Measurements from ENCODE around the gene GSTP1.
"Not testable (repeated sequence)": the region's sequence is repeated elsewhere in the genome, so short reads cannot be mapped to it uniquely, and the experiment has no call there.

Gene GSTP1

GRCh38 chr11:67583247-67584204 is at the start of gene GSTP1:
GSTP1 (plus strand) TSS chr11:67583812; CDS start chr11:67583844, 32 bp downstream.
- DNase-seq: no peak

DNA sequence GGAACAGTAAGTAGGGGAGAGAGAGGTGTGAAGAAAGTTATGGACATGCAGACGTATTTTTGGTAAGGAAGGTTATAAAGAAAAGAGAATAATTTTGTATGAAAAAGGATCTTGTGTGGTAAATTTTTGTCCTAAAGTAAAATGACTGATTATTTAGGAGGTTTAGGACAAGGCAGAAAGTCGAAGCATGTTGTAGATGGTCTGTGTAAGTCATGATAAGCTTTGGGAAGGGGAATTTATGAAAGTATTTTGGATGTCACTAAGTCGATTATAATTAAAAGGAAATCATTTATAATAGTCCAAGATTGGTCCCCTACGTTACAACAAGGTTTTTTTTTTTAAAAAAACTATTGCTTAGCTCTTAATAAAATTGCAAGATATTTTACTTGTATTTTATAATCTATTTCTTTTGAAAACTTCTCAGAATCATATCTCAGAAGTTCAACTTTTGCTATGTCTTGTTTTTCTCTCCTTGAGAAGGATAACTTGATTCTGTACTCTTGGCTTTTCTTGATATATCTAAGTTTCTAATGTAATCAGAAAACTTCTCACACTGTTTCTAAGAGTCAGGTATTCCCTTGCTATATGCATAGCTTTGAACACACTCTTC is 49.4 kb upstream of the GSTP1 start:
- DNase-seq: no peak

DNA sequence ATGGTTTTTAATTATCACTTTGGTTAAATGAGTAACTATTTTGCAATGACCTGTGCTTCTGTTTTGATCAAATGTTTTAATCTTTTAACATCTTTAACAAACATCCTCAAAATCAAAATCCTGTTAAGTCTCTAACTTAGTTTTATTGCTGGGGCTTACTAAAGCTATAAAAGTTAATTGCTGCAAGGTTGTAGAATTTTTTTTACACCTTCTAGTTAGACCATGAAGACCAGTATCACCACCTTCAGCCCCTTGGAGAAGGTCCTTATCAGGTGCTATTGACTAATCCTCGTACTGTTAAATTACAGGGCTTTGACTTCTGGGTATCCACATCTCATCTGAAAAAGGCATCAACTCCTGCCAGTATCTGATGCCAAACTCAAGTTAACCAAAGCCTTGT is 48.1 kb upstream of the GSTP1 start:
- DNase-seq: no peak

GRCh38 chr11:67538306-67538705 is 45.3 kb upstream of the GSTP1 start:
- no peak for DNase-seq

- no peak for DNase-seq
Observed at GRCh38 chr11:67538823-67539505, 44.6 kb upstream of the GSTP1 start.

GRCh38 chr11:67539550-67539949 is 44.1 kb upstream of the GSTP1 start:
- DNase-seq: no peak

DNA sequence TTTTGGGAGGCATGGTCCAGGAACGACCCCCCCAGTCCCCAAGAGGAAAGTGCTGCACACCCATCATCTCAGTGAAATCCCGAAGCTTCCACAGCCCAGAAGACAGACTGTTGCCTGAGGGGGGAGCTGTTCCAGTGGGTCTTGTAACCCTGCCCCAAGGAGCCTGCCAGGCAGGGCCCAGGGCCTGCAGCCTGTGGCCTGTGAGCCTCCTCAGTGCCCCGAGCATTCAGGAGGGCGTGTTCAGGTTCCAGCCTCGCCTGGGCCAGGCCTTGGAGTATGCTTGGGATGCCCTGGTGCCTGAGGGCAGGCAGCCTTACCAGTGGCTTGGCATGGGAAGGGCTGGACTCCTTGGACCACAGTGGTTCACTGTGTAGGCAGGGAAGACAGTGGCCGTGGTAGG is 42.4 kb upstream of the GSTP1 start:
- DNase-seq: no peak

- DNase-seq: no peak
Observed at GRCh38 chr11:67542169-67542568, 41.4 kb upstream of the GSTP1 start.

DNA sequence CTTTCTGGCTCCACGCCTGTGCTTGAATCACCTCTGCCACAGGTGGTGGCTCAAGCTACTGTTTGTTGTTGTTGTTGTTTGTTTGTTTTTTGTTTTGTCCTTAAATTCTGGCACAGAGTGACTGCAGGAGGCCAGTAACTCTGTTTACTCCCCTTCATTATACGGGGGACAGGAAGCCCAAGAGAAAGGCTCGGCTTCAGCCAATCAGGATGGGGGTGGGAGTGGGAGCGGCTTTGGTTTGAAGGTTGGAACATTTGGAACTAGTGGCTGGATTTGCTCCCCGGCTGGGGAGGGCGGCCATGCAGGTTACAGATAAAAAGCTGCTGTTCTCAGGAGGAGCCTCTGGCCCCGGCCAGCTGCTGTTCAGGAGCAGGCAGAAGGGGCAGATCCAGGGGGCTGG is 40.6 kb upstream of the GSTP1 start:
- DNase-seq: no peak

DNA sequence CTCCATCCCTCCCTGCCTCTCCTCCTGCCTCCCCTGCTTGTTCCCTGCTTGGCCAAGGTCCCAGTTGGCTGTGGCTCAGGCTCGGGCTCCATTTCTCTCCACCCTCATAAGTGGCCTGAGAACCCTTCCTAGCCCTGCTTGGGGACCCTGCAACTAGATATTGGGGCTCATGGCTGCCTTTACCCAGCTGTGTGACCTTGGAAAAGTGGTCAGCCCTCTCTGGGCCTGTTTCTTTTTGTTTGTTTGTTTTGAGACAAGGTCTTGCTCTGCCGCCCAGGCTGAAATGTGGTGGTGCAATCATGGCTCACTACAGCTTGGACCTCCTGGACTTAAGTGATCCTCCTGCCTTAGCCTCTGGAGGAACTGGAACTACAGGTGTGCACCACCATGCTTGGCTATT is 40.0 kb upstream of the GSTP1 start:
- no peak for DNase-seq

- no peak for DNase-seq
Observed at GRCh38 chr11:67544616-67545242, 38.9 kb upstream of the GSTP1 start.

DNA sequence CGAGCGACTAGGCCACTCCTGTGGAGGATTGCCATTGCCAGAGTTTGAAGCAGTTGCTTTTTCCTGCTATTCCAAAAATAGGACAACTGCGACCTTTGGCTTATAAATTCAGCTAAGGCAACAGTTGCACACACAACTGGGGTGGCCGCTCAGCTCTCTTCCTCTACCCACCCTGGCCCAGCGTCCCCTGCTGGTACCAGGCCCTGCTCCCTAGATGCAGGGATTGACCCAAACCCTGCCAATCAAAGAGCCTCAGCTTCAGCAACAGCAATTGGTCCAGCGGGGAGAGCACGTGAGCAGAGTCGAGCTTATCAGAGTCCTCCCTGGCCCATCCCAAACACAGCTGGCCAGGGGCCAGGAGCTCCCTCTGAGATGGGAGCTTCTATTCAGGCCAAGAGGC is 38.3 kb upstream of the GSTP1 start:
- no peak for DNase-seq

GRCh38 chr11:67548112-67548511 is 35.5 kb upstream of the GSTP1 start:
- DNase-seq: not testable (repeated sequence)

GRCh38 chr11:67548555-67549110 is 35.0 kb upstream of the GSTP1 start:
- DNase-seq: no peak

DNA sequence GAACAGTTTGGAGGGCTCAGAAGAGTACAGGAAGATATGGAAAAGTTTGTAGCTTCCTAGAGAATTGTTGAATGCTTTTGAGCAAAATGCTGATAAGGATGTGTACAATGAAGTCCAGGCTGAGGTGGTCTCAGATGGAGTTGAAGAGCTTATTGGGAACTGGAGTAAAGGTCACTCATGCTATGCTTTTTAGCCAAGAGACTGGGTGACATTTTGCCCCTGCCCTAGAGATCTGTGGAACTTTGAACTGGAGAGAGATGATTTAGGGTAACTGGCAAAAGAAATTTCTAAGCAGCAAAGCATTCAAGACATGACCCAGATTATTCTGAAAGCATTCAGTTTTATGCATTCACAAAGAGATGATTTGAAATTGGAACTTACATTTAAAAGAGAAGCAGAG is 32.5 kb upstream of the GSTP1 start:
- no peak for DNase-seq

GRCh38 chr11:67551697-67552096 is 31.9 kb upstream of the GSTP1 start:
- not testable (repeated sequence) for DNase-seq

DNA sequence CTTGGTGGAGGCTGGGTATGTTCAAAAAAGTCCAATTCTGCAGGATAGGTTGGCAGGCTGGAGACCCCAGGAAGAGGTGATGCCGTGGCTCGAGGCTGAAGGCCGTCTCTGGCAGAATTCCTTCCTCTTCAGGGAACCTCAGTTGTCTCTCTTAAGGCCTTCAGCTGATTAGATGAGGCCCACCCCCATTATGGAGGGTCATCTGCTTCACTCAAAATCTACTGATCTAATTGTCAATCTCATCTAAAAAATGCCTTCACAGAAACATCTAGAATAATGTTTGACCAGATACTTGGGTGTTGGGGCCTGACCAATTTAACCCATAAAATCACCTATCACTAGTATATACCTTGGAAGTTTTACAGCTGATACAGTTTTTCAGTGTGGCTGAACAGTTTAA is 27.4 kb upstream of the GSTP1 start:
- no peak for DNase-seq

DNA sequence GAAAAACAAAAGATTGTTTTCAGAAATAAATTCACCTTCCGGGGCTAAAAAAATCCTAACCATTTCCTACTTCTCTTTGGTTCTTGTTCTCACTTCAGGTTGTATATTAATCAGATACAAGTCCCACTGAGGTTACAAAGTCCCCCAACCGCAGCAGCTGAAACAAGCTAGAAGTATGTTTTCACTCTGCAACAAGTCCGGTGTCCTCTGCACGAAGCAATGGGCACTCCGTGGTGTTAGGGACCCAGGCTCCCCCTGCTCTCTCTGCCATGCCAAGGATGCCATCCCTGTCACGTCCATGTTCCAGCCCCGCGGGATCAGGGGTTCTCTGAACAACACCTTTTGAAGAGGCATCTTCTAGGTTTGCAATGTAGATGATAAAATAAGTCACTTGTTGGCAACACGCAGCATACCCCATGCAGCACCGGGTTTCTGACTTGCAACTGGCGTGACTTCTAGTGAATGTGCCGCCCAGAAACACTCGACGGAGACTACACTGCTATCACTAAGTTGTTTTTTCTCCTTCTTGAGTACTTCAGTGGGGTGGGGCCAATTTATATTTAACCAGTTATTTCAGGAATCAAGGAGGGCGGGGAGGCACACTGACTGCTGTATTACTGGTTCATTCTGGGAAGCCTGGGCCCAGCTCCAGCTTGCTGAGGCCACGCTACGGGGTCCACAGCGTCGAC is 25.4 kb upstream of the GSTP1 start:
- no peak for DNase-seq

- no peak for DNase-seq
Observed at GRCh38 chr11:67561971-67562619, 21.5 kb upstream of the GSTP1 start.

DNA sequence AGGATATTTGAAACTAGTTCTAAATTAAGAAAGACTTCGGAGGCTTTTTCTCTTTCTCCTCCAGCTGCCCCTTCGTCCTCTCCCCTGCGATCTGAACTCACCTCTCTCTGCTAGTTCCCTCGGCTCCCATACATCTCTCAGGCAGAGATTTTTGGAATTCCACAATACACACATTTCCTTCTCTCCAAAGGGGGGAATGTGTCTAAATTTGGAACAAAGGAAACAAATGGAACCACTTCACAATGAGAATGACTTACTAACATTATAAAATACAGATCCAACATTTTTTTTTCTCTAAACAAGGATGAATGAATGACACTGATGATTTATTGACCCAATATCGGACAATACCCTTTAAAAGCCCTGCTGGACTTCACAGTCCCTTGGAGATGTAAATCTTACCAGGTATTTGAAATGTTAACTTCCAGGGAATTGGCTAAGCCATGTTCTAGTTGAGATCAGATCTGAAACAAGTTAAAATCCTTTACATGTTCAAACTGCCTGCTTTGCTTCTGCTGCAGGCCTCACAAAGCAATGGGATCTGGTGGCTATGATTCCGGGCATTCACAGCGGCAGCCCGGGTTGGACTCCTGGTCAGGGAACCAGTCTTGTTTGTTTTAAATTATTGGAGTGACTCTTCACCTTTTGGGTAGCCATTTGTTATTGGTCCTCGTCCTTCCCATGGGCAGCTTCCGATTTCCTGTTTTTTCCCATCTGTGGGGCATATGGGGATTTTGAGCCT is 20.5 kb upstream of the GSTP1 start:
- DNase-seq: no peak

GRCh38 chr11:67563705-67564114 is 19.9 kb upstream of the GSTP1 start:
- DNase-seq: not testable (repeated sequence)
